Posterior cingulate gyrus (tissue), 11 donors: ENCODE results near the gene SPON1.
"Not testable (repeated sequence)": the region's sequence is repeated elsewhere in the genome, so short reads cannot be mapped to it uniquely, and the experiment has no call there.

Experiments used
- DNase-seq, 10 donors: peaks; one replicate each; pipeline versions ENCODE4 v3.0.0 to v3.0.0-alpha.2; 2020 to 2021; ENCODE audit warnings: mixed read lengths in 3 of 10
- intact Hi-C: fragments of 100-400 bp; cut with DNase I; formaldehyde crosslinking; loops from one replicate; pipeline ENCODE4 v1.15.1; 2023

Gene SPON1

GRCh38 chr11:13972944-13973343 lies 10.4 kb downstream of the SPON1 start:
- intact Hi-C loops, result no loop called here
- DNase-seq, result no peak

- intact Hi-C loops, result no loop called here
- DNase-seq, result no peak
Measured at GRCh38 chr11:13974631-13975030, 12.1 kb downstream of the SPON1 start.

- intact Hi-C loops, result no loop called here
- DNase-seq, result peak in 3 of 10 donors; percentile 12 to 78 (median 75)
Measured at GRCh38 chr11:13983081-13983751, 20.7 kb downstream of the SPON1 start.

GRCh38 chr11:13984616-13985450 lies 22.3 kb downstream of the SPON1 start:
- no peak for DNase-seq
- intact Hi-C loops, result no loop called here

GRCh38 chr11:13986695-13987094 lies 24.2 kb downstream of the SPON1 start:
- intact Hi-C loops, DNase-seq: not testable (repeated sequence)

GRCh38 chr11:13992158-13992856 lies 29.8 kb downstream of the SPON1 start:
- intact Hi-C loops, DNase-seq: not testable (repeated sequence)

- intact Hi-C loops, result no loop called here
- DNase-seq, result no peak
Measured at GRCh38 chr11:13993096-13993765, 30.7 kb downstream of the SPON1 start.

GRCh38 chr11:13997881-13998280 lies 35.4 kb downstream of the SPON1 start:
- no peak for DNase-seq
- intact Hi-C loops, result no loop called here

GRCh38 chr11:13999704-14000103 lies 37.2 kb downstream of the SPON1 start:
- no peak for DNase-seq
- intact Hi-C loops, result no loop called here

GRCh38 chr11:14001597-14001996 lies 39.1 kb downstream of the SPON1 start:
- intact Hi-C loops, result no loop called here
- DNase-seq, result no peak

GRCh38 chr11:14007566-14007965 lies 45.0 kb downstream of the SPON1 start:
- no peak for DNase-seq
- intact Hi-C loops, result no loop called here

GRCh38 chr11:14010665-14011064 lies 48.1 kb downstream of the SPON1 start:
- no peak for DNase-seq
- intact Hi-C loops, result no loop called here

- intact Hi-C loops, result no loop called here
- DNase-seq, result no peak
Measured at GRCh38 chr11:14012846-14013245, 50.3 kb downstream of the SPON1 start.

- intact Hi-C loops, result no loop called here
- DNase-seq, result no peak
Measured at GRCh38 chr11:14015711-14016110, 53.2 kb downstream of the SPON1 start.

GRCh38 chr11:14018441-14018840 lies 55.9 kb downstream of the SPON1 start:
- intact Hi-C loops, result no loop called here
- DNase-seq, result no peak

- intact Hi-C loops, result no loop called here
- DNase-seq, result no peak
Measured at GRCh38 chr11:14021738-14022137, 59.2 kb downstream of the SPON1 start.

GRCh38 chr11:14022251-14022650 lies 59.7 kb downstream of the SPON1 start:
- DNase-seq, result no peak
- intact Hi-C loops, result no loop called here

GRCh38 chr11:14022821-14023220 lies 60.3 kb downstream of the SPON1 start:
- no peak for DNase-seq
- intact Hi-C loops, result no loop called here

GRCh38 chr11:14026961-14027360 lies 64.4 kb downstream of the SPON1 start:
- DNase-seq, result no peak
- intact Hi-C loops, result no loop called here

- intact Hi-C loops, result no loop called here
- no peak for DNase-seq
Measured at GRCh38 chr11:14027525-14027924, 65.0 kb downstream of the SPON1 start.

- intact Hi-C loops, result no loop called here
- no peak for DNase-seq
Measured at GRCh38 chr11:14029440-14029839, 66.9 kb downstream of the SPON1 start.
